Activated CD4-positive, alpha-beta memory T cell treated with anti-CD3 and anti-CD28 coated beads, Interleukin-2, amount 10 ng/mL, durations not matched to agents 7 days and 5 days (primary cell): Measurements from ENCODE around the gene VPS26C. TPM values are rescaled to one million over a fixed set of nuclear protein-coding genes. Genes with fewer than 3 reads are reported as not detected.

Experiments
- CTCF ChIA-PET: fragments of 350-600 bp; sonication (Branson Sonifier 250); formaldehyde crosslinking; loops from one replicate; lab custom pipeline; 2021; ENCODE audit warnings: antibody characterized with exemption, inconsistent platforms; lab: Charles Lee
- POLR2A ChIA-PET: fragments of 350-600 bp; sonication (Branson Sonifier 250); formaldehyde crosslinking; loops from one replicate; lab custom pipeline; 2021; ENCODE audit warnings: antibody characterized with exemption; lab: Charles Lee
- DNase-seq: peaks from one replicate; pipeline ENCODE4 v3.0.0-alpha.2; 2020
- H3K27ac Mint-ChIP-seq: one replicate; pipeline ENCODE4 v1.8.0; 2021; ENCODE audit warnings: mild to moderate bottlenecking, mixed read lengths
- H3K27me3 Mint-ChIP-seq: one replicate; pipeline ENCODE4 v1.8.0; 2021; ENCODE audit warnings: mixed read lengths
- H3K36me3 Mint-ChIP-seq: one replicate; pipeline ENCODE4 v1.8.0; 2021; ENCODE audit warnings: low read depth, mixed read lengths
- H3K4me1 Mint-ChIP-seq: one replicate; pipeline ENCODE4 v1.8.0; 2021; ENCODE audit warnings: mixed read lengths
- H3K4me3 Mint-ChIP-seq: one replicate; pipeline ENCODE4 v1.8.0; 2021; ENCODE audit warnings: mild to moderate bottlenecking, mixed read lengths
- H3K9me3 Mint-ChIP-seq: one replicate; pipeline ENCODE4 v1.8.0; 2021; ENCODE audit warnings: mixed read lengths
- total RNA-seq, 2 experiments: library from RNA; stranded (reverse); gene quantifications; one replicate each; pipeline ENCODE4 v1.2.3, GENCODE V29; 2021

Gene VPS26C
- total RNA-seq, 2 experiments from 2014 or later, result 70.7 to 73.1 TPM

GRCh38 chr21:37206496-37206895 is 60.6 kb downstream of the VPS26C start:
- Mint-ChIP-seq H3K27ac (no peak overlapping the region), H3K27me3 (peaks cover under 1% of the 10 kb centered on the region), H3K9me3 (no peaks in the 10 kb centered on the region), H3K4me3 (no peak overlapping the region), H3K36me3 (peaks cover 9% of the 10 kb centered on the region), H3K4me1 (peaks cover 17% of the 10 kb centered on the region)
- DNase-seq, result no peak
- CTCF ChIA-PET, result no interaction called here
- POLR2A ChIA-PET, result no interaction called here

- ChIA-PET CTCF (no interaction called here), POLR2A (interaction anchor here (1.8 kb wide), 1 partner anchor 52 kb away, joined by 3 read pairs; no protein-coding TSS in a partner anchor)
Measured at GRCh38 chr21:37204580-37204979, 62.6 kb downstream of the VPS26C start.

GRCh38 chr21:37202221-37203110 is 64.7 kb downstream of the VPS26C start:
- Mint-ChIP-seq H3K27ac (no peak overlapping the region), H3K36me3 (peaks cover 18% of the 10 kb centered on the region)

More at GRCh38 chr21:37204580-37204979, 62.6 kb downstream of the VPS26C start:
- Mint-ChIP-seq H3K4me3 (no peak overlapping the region), H3K27me3 (no peaks in the 10 kb centered on the region), H3K36me3 (peaks cover 11% of the 10 kb centered on the region), H3K4me1 (peaks cover 17% of the 10 kb centered on the region), H3K27ac (no peak overlapping the region), H3K9me3 (no peaks in the 10 kb centered on the region)
- no peak for DNase-seq

GRCh38 chr21:37200641-37201480 is 66.3 kb downstream of the VPS26C start:
- POLR2A ChIA-PET, result no interaction called here
- H3K27ac Mint-ChIP-seq, result no peak overlapping the region
- no peaks in the 10 kb centered on the region for H3K27me3 Mint-ChIP-seq
- CTCF ChIA-PET, result no interaction called here
- peaks cover 24% of the 10 kb centered on the region for H3K36me3 Mint-ChIP-seq
- no peak overlapping the region for H3K4me3 Mint-ChIP-seq
- H3K9me3 Mint-ChIP-seq, result no peaks in the 10 kb centered on the region
- DNase-seq, result no peak
- H3K4me1 Mint-ChIP-seq, result no peaks in the 10 kb centered on the region

More at GRCh38 chr21:37202221-37203110, 64.7 kb downstream of the VPS26C start:
- CTCF ChIA-PET, result no interaction called here
- Mint-ChIP-seq H3K9me3 (no peaks in the 10 kb centered on the region), H3K4me1 (peaks cover 5% of the 10 kb centered on the region), H3K4me3 (no peak overlapping the region), H3K27me3 (no peaks in the 10 kb centered on the region)
- DNase-seq, result no peak
- POLR2A ChIA-PET, result interaction anchor here (1.1 kb wide), 1 partner anchor 64 kb away, joined by 3 read pairs; the partner anchor contains the start of gene VPS26C

GRCh38 chr21:37199057-37199924 is 67.8 kb downstream of the VPS26C start:
- Mint-ChIP-seq H3K27ac (no peak overlapping the region), H3K4me3 (no peak overlapping the region), H3K4me1 (peaks cover 2% of the 10 kb centered on the region), H3K27me3 (no peaks in the 10 kb centered on the region), H3K9me3 (no peaks in the 10 kb centered on the region), H3K36me3 (peaks cover 33% of the 10 kb centered on the region)
- ChIA-PET POLR2A (no interaction called here), CTCF (no interaction called here)
- DNase-seq, result no peak

GRCh38 chr21:37197746-37198145 is 69.4 kb downstream of the VPS26C start:
- no peaks in the 10 kb centered on the region for H3K9me3 Mint-ChIP-seq
- H3K27ac Mint-ChIP-seq, result no peak overlapping the region
- DNase-seq, result no peak
- H3K4me1 Mint-ChIP-seq, result peaks cover 2% of the 10 kb centered on the region
- no peaks in the 10 kb centered on the region for H3K27me3 Mint-ChIP-seq
- no peak overlapping the region for H3K4me3 Mint-ChIP-seq
- ChIA-PET POLR2A (no interaction called here), CTCF (no interaction called here)
- peaks cover 42% of the 10 kb centered on the region for H3K36me3 Mint-ChIP-seq

- ChIA-PET POLR2A (no interaction called here), CTCF (no interaction called here)
Measured at GRCh38 chr21:37196847-37197246, 70.3 kb downstream of the VPS26C start.

GRCh38 chr21:37195610-37196009 is 71.5 kb downstream of the VPS26C start:
- DNase-seq, result no peak
- Mint-ChIP-seq H3K9me3 (no peaks in the 10 kb centered on the region), H3K27ac (no peak overlapping the region), H3K4me3 (no peak overlapping the region), H3K36me3 (peaks cover 37% of the 10 kb centered on the region), H3K4me1 (peaks cover 7% of the 10 kb centered on the region), H3K27me3 (no peaks in the 10 kb centered on the region)
- POLR2A ChIA-PET, result no interaction called here
- CTCF ChIA-PET, result interaction anchor here (1.1 kb wide), 1 partner anchor 268 kb away, joined by 3 read pairs; no protein-coding TSS in a partner anchor

More at GRCh38 chr21:37196847-37197246, 70.3 kb downstream of the VPS26C start:
- no peak overlapping the region for H3K4me3 Mint-ChIP-seq
- no peak overlapping the region for H3K27ac Mint-ChIP-seq
- no peaks in the 10 kb centered on the region for H3K27me3 Mint-ChIP-seq
- H3K4me1 Mint-ChIP-seq, result peaks cover 5% of the 10 kb centered on the region
- peaks cover 40% of the 10 kb centered on the region for H3K36me3 Mint-ChIP-seq
- no peaks in the 10 kb centered on the region for H3K9me3 Mint-ChIP-seq
- no peak for DNase-seq

- ChIA-PET POLR2A (interaction anchor here (0.6 kb wide), 1 partner anchor 12 kb away, joined by 3 read pairs; no protein-coding TSS in a partner anchor), CTCF (interaction anchor here (1.1 kb wide), 1 partner anchor 268 kb away, joined by 3 read pairs; no protein-coding TSS in a partner anchor)
- H3K4me3 Mint-ChIP-seq, result no peak overlapping the region
- H3K4me1 Mint-ChIP-seq, result peaks cover 7% of the 10 kb centered on the region
- peaks cover 41% of the 10 kb centered on the region for H3K36me3 Mint-ChIP-seq
- no peak for DNase-seq
- no peaks in the 10 kb centered on the region for H3K9me3 Mint-ChIP-seq
- no peak overlapping the region for H3K27ac Mint-ChIP-seq
- no peaks in the 10 kb centered on the region for H3K27me3 Mint-ChIP-seq
Measured at GRCh38 chr21:37195059-37195458, 72.1 kb downstream of the VPS26C start.

GRCh38 chr21:37193676-37194075 is 73.5 kb downstream of the VPS26C start:
- ChIA-PET CTCF (no interaction called here), POLR2A (no interaction called here)
- Mint-ChIP-seq H3K9me3 (no peaks in the 10 kb centered on the region), H3K36me3 (peaks cover 45% of the 10 kb centered on the region), H3K4me3 (no peak overlapping the region), H3K4me1 (peaks cover 7% of the 10 kb centered on the region), H3K27me3 (no peaks in the 10 kb centered on the region), H3K27ac (no peak overlapping the region)
- DNase-seq, result no peak

GRCh38 chr21:37193006-37193405 is 74.1 kb downstream of the VPS26C start:
- POLR2A ChIA-PET, result no interaction called here
- DNase-seq, result no peak
- CTCF ChIA-PET, result no interaction called here
- no peaks in the 10 kb centered on the region for H3K9me3 Mint-ChIP-seq
- no peaks in the 10 kb centered on the region for H3K27me3 Mint-ChIP-seq
- peaks cover 46% of the 10 kb centered on the region for H3K36me3 Mint-ChIP-seq
- no peak overlapping the region for H3K4me3 Mint-ChIP-seq
- H3K27ac Mint-ChIP-seq, result no peak overlapping the region
- H3K4me1 Mint-ChIP-seq, result peaks cover 7% of the 10 kb centered on the region

- H3K36me3 Mint-ChIP-seq, result peaks cover 48% of the 10 kb centered on the region
- no peak for DNase-seq
- no peak overlapping the region for H3K27ac Mint-ChIP-seq
- no peaks in the 10 kb centered on the region for H3K9me3 Mint-ChIP-seq
- ChIA-PET CTCF (no interaction called here), POLR2A (no interaction called here)
- H3K27me3 Mint-ChIP-seq, result no peaks in the 10 kb centered on the region
- no peak overlapping the region for H3K4me3 Mint-ChIP-seq
- H3K4me1 Mint-ChIP-seq, result peaks cover 12% of the 10 kb centered on the region
Measured at GRCh38 chr21:37192019-37192418, 75.1 kb downstream of the VPS26C start.
